ENCODE results near the gene TGM1. TPM values are rescaled to one million over a fixed set of nuclear protein-coding genes. Genes with fewer than 3 reads are reported as not detected.
A peak's percentile ranks its signal among the peaks of the same experiment; 100 is the strongest.

The TGM1 gene
- total RNA-seq, 4 donors from 2014 or later = 0.52 to 3.3 (median 1.6) TPM

DNA sequence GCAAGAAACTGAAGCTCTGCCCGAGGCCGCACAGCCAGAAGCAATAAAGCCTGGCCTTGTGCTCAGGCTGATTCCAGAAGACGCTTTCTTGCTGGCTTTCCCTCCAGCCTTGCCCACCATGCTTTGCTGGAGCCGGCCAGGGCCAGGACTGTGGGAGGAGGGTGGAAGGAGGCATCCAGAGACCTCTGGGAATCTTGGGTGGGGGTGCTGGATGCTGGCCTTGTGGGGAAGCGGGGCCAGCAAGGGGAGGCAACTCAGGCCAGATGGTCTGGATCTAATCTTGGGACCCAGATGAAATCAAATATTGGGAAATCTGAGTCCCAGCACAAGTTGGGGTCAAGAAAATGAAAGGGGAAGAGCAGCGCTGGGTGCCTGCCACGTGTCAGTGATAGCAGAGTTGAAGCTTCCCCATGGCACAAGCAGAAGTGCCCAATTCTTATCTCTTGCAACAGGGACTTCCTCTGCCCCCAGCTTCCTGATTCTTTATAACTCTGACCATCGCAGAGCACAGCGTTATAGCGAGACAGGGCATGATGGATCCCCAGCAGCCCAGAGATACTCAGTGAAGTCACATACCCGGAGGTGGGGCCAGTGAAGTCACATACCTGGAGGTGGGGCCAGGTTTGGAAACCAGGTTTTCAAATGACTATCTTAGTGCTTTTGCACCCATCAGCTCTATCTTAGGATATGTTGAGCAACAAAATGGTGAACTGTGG lies 14.8 kb upstream of the TGM1 start:
- peak overlapping the region in 1 of 4 donors; percentile 10 for H3K27ac ChIP-seq (replicated peaks in 1 of 4)
- intact Hi-C loops (cut with DNase I) = no loop called here

DNA sequence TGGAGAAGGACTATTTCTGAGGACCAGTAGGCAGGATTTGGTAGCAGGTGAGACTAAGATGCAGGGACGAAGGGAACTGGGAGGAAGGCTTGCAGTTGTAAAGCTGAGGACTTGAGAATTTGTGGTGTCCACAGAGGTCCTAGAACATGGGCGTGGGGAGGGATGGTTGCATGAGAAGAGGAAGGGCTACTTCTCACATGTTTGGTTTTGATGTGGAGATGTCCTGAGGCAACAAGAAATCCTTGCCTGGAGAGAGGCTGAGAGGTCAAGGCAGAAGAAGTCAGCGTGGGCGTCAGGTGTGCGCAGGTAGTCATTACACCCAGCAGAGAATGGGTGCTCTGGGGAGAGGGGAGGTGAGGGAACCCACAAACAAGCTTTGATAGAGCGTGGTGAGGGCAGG lies 14.1 kb upstream of the TGM1 start:
- H3K36me3 ChIP-seq = no peaks in the 10 kb centered on the region
- 92% methylated on average over 6 of the region's 6 CpGs for WGBS
- no peaks in the 10 kb centered on the region for H3K9me3 ChIP-seq
- no peak for DNase-seq (ENCODE audit: extremely low spot score)
- TF ChIP-seq CTCF (IDR thresholded peaks at IDR 0.05) (no peak), EP300 (IDR thresholded peaks at IDR 0.05) (no peak), POLR2A (IDR thresholded peaks at IDR 0.05; ENCODE audit: low read depth) (no peak), POLR2AphosphoS5 (IDR thresholded peaks at IDR 0.05) (no peak)
- no peak overlapping the region for H3K27ac ChIP-seq (replicated peaks in 1 of 4)
- peaks cover under 1 to 19% (median 1%) of the 10 kb centered on the region in 4 donors for H3K4me1 ChIP-seq
- no peaks in the 10 kb centered on the region for H3K27me3 ChIP-seq
- intact Hi-C loops (cut with DNase I) = no loop called here
- H3K4me3 ChIP-seq = no peak overlapping the region

More for the DNA sequence above, 14.8 kb upstream of the TGM1 start:
- no peak overlapping the region for H3K4me3 ChIP-seq
- no peaks in the 10 kb centered on the region for H3K36me3 ChIP-seq
- TF ChIP-seq POLR2AphosphoS5 (IDR thresholded peaks at IDR 0.05) (no peak), CTCF (IDR thresholded peaks at IDR 0.05) (no peak), EP300 (IDR thresholded peaks at IDR 0.05) (no peak), POLR2A (IDR thresholded peaks at IDR 0.05; ENCODE audit: low read depth) (no peak)
- H3K4me1 ChIP-seq = peaks cover 0 to 16% (median 0%) of the 10 kb centered on the region in 4 donors
- no peaks in the 10 kb centered on the region for H3K9me3 ChIP-seq
- 83% methylated on average over 11 of the region's 11 CpGs for WGBS
- no peak for DNase-seq (ENCODE audit: extremely low spot score)
- H3K27me3 ChIP-seq = no peaks in the 10 kb centered on the region

DNA sequence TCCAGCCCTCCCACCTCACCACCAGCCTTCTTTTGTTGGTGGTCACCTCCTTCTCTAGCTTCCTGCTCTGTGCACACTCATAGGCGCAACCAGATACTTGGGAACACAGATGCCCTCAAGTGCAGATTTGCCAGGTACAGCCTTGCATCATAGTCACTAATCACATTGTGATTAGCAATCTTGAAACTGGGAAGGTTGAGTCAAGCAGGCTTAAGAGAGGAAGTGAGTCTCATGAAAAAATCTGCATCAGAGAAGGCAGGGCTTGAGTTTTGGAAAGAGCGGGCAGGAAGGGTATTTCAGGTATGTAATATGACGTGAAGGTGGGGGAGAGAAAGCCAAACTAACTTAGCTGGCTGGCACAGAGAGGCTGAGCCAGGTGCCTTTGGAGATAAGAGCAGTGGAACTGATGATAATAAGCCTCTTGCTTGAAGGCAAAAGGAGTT lies 11.1 kb upstream of the TGM1 start:
- Histone ChIP-seq H3K4me3 (no peak overlapping the region), H3K27ac (replicated peaks in 1 of 4) (no peak overlapping the region), H3K4me1 (peaks cover 11 to 17% (median 13%) of the 10 kb centered on the region in 4 donors), H3K9me3 (no peaks in the 10 kb centered on the region), H3K36me3 (peaks cover 0 to 11% (median 6%) of the 10 kb centered on the region in 4 donors), H3K27me3 (no peaks in the 10 kb centered on the region)
- intact Hi-C loops (cut with DNase I) = no loop called here
- no peak for DNase-seq (ENCODE audit: extremely low spot score)
- no peak for TF ChIP-seq POLR2A (IDR thresholded peaks at IDR 0.05; ENCODE audit: low read depth)
- TF ChIP-seq CTCF (IDR thresholded peaks at IDR 0.05) = no peak
- 75% methylated on average over 3 of the region's 3 CpGs for WGBS

DNA sequence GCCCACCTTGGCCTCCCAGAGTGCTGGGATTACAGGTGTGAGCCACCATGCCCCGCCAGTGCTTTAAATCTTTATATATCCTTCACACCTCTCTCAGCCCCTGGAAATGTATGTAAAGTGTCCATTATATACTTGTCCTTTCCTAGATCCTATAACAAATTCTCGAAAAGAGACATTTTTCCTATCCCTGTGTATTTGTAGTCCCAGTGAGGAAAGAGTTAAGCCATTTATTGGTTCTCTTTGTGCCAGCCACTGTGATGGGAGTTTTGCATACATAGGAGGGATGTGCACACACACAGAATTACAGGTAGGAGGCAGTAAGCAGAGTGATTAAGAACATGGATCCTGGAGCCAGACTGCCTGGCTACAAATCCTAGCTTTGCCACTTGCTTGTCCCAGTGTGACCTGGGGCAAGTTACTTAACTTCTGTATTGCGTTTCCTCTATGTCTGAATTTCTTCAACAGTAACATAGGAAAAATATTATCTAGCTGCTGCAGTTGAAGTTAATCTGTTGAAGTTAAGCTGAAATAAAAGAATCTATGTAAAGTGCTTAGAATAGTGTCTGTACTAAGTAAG lies 10.5 kb upstream of the TGM1 start:
- H3K27me3 ChIP-seq = no peaks in the 10 kb centered on the region
- intact Hi-C loops (cut with DNase I) = no loop called here
- DNase-seq (ENCODE audit: extremely low spot score) = no peak
- peaks cover 11 to 16% (median 13%) of the 10 kb centered on the region in 4 donors for H3K4me1 ChIP-seq
- H3K9me3 ChIP-seq = no peaks in the 10 kb centered on the region
- TF ChIP-seq CTCF (IDR thresholded peaks at IDR 0.05) (no peak), EP300 (IDR thresholded peaks at IDR 0.05) (no peak), POLR2A (IDR thresholded peaks at IDR 0.05; ENCODE audit: low read depth) (no peak), POLR2AphosphoS5 (IDR thresholded peaks at IDR 0.05) (no peak)
- H3K36me3 ChIP-seq = peaks cover 0 to 17% (median 12%) of the 10 kb centered on the region in 4 donors
- H3K4me3 ChIP-seq = no peak overlapping the region
- H3K27ac ChIP-seq (replicated peaks in 1 of 4) = no peak overlapping the region
- WGBS = 55% methylated on average over 3 of the region's 3 CpGs
